ENCODE measurements around the gene OR2T29.
"Not testable (repeated sequence)": the region's sequence is repeated elsewhere in the genome, so short reads cannot be mapped to it uniquely, and the experiment has no call there.

OR2T29 gene

DNA sequence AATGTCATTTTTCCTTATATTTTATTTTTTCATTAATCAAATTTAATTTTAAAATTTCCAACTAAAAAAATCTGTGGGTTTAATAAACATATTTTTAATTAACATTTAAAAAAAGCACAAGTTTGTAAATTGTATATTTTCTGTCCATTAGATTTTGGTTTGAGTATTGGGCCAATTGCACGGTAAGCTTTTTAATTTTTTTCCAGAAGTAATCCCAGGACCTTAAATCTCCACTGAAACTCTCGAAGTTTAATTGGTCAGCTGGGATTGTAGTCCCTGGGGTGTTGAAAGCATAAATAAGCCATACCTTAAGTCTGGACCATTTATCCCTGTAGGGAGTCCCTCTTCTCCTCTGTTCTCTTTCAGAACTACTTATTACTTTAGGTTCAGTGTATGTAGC, 54.8 kb downstream of the OR2T29 start, which contains the start of gene OR2G6:
Gene OR2G6, plus strand, starts transcription at position 301 of the 400 bp plus-strand sequence. CDS start 13,574 bp downstream, outside the sequence.
- not testable (repeated sequence) for DNase-seq

Data from activated CD8-positive, alpha-beta memory T cell treated with anti-CD3 and anti-CD28 coated beads, Interleukin-2, amount 50 U/mL, for 48 hours (primary cell).